ENCODE results near the gene IPMK. TPM values are rescaled to one million over a fixed set of nuclear protein-coding genes. Genes with fewer than 3 reads are reported as not detected.

IPMK gene
- total RNA-seq, 3 donors from 2014 or later: 7.5 to 13.5 (median 7.9) TPM

DNA sequence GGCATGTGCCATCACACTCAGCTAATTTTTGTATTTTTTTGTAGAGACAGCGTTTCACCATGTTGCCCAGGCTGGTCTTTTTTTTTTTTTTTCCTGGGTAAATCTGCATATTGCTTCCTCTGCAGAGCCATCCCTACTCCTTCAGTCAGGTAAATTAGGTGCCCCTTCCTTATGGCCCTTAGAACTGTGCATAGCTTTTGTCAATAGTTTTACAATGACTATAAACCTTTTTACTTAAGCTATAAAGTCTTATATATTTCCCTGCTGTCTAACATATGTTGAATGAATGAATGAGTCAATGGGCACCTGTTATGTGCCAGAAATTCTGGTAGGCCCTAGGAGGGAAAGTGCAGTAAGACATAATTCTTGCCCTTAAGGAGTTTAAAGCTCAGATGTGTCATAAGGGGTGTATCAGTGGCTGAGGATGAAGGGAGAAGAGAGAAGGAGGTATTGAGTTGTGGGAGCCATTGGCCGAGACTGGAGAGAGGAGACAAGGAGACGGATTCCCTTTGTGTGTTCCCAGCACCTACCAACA is 36.5 kb upstream of the IPMK start:
- TF ChIP-seq POLR2AphosphoS5 (IDR thresholded peaks at IDR 0.05) (no peak), POLR2A (IDR thresholded peaks at IDR 0.05) (no peak)
- TF ChIP-seq, protein P1, sequence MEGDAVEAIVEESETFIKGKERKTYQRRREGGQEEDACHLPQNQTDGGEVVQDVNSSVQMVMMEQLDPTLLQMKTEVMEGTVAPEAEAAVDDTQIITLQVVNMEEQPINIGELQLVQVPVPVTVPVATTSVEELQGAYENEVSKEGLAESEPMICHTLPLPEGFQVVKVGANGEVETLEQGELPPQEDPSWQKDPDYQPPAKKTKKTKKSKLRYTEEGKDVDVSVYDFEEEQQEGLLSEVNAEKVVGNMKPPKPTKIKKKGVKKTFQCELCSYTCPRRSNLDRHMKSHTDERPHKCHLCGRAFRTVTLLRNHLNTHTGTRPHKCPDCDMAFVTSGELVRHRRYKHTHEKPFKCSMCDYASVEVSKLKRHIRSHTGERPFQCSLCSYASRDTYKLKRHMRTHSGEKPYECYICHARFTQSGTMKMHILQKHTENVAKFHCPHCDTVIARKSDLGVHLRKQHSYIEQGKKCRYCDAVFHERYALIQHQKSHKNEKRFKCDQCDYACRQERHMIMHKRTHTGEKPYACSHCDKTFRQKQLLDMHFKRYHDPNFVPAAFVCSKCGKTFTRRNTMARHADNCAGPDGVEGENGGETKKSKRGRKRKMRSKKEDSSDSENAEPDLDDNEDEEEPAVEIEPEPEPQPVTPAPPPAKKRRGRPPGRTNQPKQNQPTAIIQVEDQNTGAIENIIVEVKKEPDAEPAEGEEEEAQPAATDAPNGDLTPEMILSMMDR (IDR thresholded peaks at IDR 0.05): no peak
- no peaks in the 10 kb centered on the region for H3K9me3 ChIP-seq
- no peak overlapping the region for H3K4me3 ChIP-seq
- no peaks in the 10 kb centered on the region for H3K4me1 ChIP-seq
- no peaks in the 10 kb centered on the region for H3K36me3 ChIP-seq
- no peak overlapping the region for H3K27ac ChIP-seq
- intact Hi-C loops (cut with DNase I; ENCODE audit: low total_unique reads): no loop called here
- DNase-seq (ENCODE audit: low spot score in 2 of 2): no peak
- H3K27me3 ChIP-seq: peaks cover 0 to 4% of the 10 kb centered on the region in 2 donors

DNA sequence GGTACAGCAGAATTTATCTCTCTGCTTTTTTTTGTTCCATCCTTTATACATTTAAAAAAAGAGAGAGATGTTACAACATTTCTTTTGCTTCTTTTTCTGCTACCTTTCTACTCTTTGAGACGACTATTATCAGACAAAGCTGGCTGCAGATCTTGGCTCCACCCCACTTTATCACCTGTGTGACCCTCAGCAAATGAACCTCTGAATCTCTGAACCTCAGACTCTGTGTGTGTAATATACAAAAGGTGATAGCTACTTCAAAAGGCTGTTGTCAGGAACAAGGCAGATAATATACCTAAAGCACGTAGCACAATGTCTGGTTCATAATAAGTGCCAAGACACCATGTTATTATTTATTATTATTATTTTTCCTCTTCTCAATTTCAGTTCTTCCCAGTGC is 34.6 kb upstream of the IPMK start:
- Histone ChIP-seq H3K27ac (no peak overlapping the region), H3K9me3 (no peaks in the 10 kb centered on the region), H3K4me1 (no peaks in the 10 kb centered on the region), H3K4me3 (no peak overlapping the region), H3K27me3 (peaks cover 0 to 4% of the 10 kb centered on the region in 2 donors), H3K36me3 (no peaks in the 10 kb centered on the region)
- TF ChIP-seq POLR2AphosphoS5 (IDR thresholded peaks at IDR 0.05): no peak
- TF ChIP-seq POLR2A (IDR thresholded peaks at IDR 0.05): no peak
- TF ChIP-seq, protein P1 (IDR thresholded peaks at IDR 0.05): no peak
- intact Hi-C loops (cut with DNase I; ENCODE audit: low total_unique reads): no loop called here
- DNase-seq (ENCODE audit: low spot score in 2 of 2): no peak

DNA sequence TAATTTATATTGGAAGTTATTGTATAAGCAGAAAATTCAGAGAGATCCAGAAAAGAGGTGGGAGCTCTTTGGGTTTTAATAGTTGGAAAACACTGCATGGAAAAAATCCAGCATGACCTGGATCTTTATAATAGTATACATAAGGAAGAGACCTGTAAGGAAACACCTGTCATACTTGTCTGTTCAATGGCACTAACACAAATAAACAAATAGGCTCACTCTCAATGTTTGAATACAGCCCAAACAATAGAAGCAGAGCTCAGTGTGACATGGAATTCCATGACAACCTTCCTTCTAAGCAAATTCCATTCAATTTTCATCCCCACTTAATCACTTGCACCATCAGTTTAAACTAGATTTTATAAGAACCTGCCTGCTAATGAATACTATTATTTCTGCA is 33.0 kb upstream of the IPMK start:
- DNase-seq (ENCODE audit: low spot score in 2 of 2): no peak
- intact Hi-C loops (cut with DNase I; ENCODE audit: low total_unique reads): no loop called here

DNA sequence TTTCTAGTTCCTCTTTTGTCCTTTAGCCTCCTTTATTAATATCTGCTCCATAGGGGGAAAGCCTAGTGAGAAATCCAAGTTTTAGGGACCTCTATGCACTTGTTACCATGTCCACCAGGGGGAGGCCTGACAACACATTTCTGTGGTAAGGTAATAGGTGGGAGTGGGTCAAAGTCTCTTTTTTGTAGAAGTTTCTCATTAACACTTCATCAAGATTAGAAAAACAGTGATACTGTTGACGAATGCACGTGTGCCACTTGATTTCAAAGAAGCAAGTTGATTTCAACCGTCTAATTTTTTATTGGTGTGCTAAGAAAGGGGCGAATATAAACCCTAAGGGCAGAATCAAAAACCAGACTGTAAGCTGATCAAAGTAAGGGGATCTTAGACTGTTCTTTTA is 31.9 kb upstream of the IPMK start:
- Histone ChIP-seq H3K4me3 (no peak overlapping the region), H3K27me3 (peaks cover 0 to 4% of the 10 kb centered on the region in 2 donors), H3K4me1 (no peaks in the 10 kb centered on the region), H3K9me3 (no peaks in the 10 kb centered on the region), H3K27ac (no peak overlapping the region), H3K36me3 (no peaks in the 10 kb centered on the region)
- DNase-seq (ENCODE audit: low spot score in 2 of 2): no peak
- TF ChIP-seq, protein P1 (IDR thresholded peaks at IDR 0.05): peak; percentile 64 to 68 (median 66)
- no peak for TF ChIP-seq POLR2A (IDR thresholded peaks at IDR 0.05)
- TF ChIP-seq POLR2AphosphoS5 (IDR thresholded peaks at IDR 0.05): no peak
- intact Hi-C loops (cut with DNase I; ENCODE audit: low total_unique reads): no loop called here

More for the DNA sequence above, 33.0 kb upstream of the IPMK start:
- no peak overlapping the region for H3K27ac ChIP-seq
- H3K4me1 ChIP-seq: no peaks in the 10 kb centered on the region
- peaks cover 0 to 4% of the 10 kb centered on the region in 2 donors for H3K27me3 ChIP-seq
- no peaks in the 10 kb centered on the region for H3K9me3 ChIP-seq
- no peaks in the 10 kb centered on the region for H3K36me3 ChIP-seq
- no peak overlapping the region for H3K4me3 ChIP-seq
- TF ChIP-seq, protein P1 (IDR thresholded peaks at IDR 0.05): no peak

DNA sequence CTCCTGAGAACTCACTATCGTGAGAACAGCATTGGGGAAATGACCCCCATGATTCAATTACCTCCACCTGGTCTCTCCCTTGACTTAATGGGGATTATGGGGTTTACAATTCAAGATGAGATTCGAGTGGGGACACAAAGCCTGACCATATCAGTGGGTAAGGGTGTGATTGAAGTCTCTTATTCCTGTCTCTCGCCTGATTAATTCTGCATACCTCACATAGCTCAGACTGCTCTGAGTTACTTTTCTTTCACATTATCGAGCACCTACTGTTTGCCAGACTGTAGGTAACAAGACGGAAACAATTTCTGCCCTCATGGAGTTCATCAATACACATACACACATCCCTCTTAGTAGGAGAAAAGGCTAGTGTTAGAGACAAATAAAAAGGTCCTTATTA is 26.3 kb upstream of the IPMK start:
- Histone ChIP-seq H3K4me1 (no peaks in the 10 kb centered on the region), H3K9me3 (no peaks in the 10 kb centered on the region), H3K27ac (no peak overlapping the region), H3K4me3 (no peak overlapping the region), H3K27me3 (no peaks in the 10 kb centered on the region), H3K36me3 (no peaks in the 10 kb centered on the region)
- intact Hi-C loops (cut with DNase I; ENCODE audit: low total_unique reads): loop anchor here (5.0 kb wide), 1 partner anchor 117 kb away; no protein-coding TSS in a partner anchor
- no peak for TF ChIP-seq POLR2A (IDR thresholded peaks at IDR 0.05)
- no peak for TF ChIP-seq POLR2AphosphoS5 (IDR thresholded peaks at IDR 0.05)
- TF ChIP-seq, protein P1 (IDR thresholded peaks at IDR 0.05): no peak
- no peak for DNase-seq (ENCODE audit: low spot score in 2 of 2)
